Aorta (tissue), 5 donors: ENCODE data around the gene PTPN6. TPM values are rescaled to one million over a fixed set of nuclear protein-coding genes. Genes with fewer than 3 reads are reported as not detected.

Source experiments
- ATAC-seq: fragments of 200-7000 bp; cut with Tn5 transposase; one replicate; pipeline ENCODE4 v1.9.1; 2022; ENCODE audit warnings: moderate library complexity; ENCODE audit not compliant: low FRiP score
- DNase-seq, 2 donors: peaks; one replicate each; pipeline ENCODE4 v3.0.0-alpha.2; 2020
- H3K27ac ChIP-seq, 2 donors: one replicate each; pipeline ENCODE4 v1.5.1; 2013; ENCODE audit warnings: low read length in 2 of 2, mild to moderate bottlenecking in 2 of 2, moderate library complexity in 2 of 2, control low read depth in 1 of 2, inconsistent platforms in 1 of 2, low read depth in 1 of 2
- H3K27me3 ChIP-seq, 2 donors: one replicate each; pipeline ENCODE4 v1.6.1; 2013; ENCODE audit warnings: control low read depth in 1 of 2, low read length in 1 of 2, mild to moderate bottlenecking in 1 of 2, moderate library complexity in 1 of 2; ENCODE audit not compliant: insufficient read depth in 2 of 2, control insufficient read depth in 1 of 2
- H3K36me3 ChIP-seq, 2 donors: one replicate each; pipeline ENCODE4 v1.6.1; 2013; ENCODE audit warnings: control low read depth in 1 of 2, low read length in 1 of 2, mild to moderate bottlenecking in 1 of 2; ENCODE audit not compliant: insufficient read depth in 2 of 2, control insufficient read depth in 1 of 2
- H3K4me1 ChIP-seq, 2 donors: one replicate each; pipeline ENCODE4 v1.6.1; 2013; ENCODE audit warnings: low read length in 2 of 2, control low read depth in 1 of 2, mild to moderate bottlenecking in 1 of 2, moderate library complexity in 1 of 2; ENCODE audit not compliant: insufficient read depth in 2 of 2, control insufficient read depth in 1 of 2
- H3K4me3 ChIP-seq, 2 donors: one replicate each; pipeline ENCODE4 v1.5.1; 2013; ENCODE audit warnings: low read length in 2 of 2, control low read depth in 1 of 2, mild to moderate bottlenecking in 1 of 2
- H3K9me3 ChIP-seq: one replicate; pipeline ENCODE4 v1.6.1; 2013; ENCODE audit warnings: mild to moderate bottlenecking, low read length; ENCODE audit not compliant: control insufficient read depth
- whole genome bisulfite sequencing, 2 donors: extraction: QIAGEN DNeasy Blood & Tissue Kit; methylation state at CpG; one replicate each; pipeline ENCODE4 v1.1.7; 2013; 5-methylcytosine and 5-hydroxymethylcytosine counted together
- intact Hi-C, 2 donors: fragments of 100-400 bp; cut with DNase I; formaldehyde crosslinking; loops; one replicate each; pipeline versions ENCODE4 v1.14.2 to v1.15.0; 2022
- polyA plus RNA-seq, 2 donors: library from polyadenylated mRNA; stranded (reverse); fragments of 200-250 nt; gene quantifications; one replicate each; pipeline ENCODE4 v1.2.3, GENCODE V29; 2013
- total RNA-seq, 2 donors: library from RNA; stranded (reverse); fragmentation: NEBNext Ultra II Directional; extraction: Animal tissue kit (Norgen Biotek cat#: 25700); gene quantifications; one replicate each; pipeline ENCODE4 v1.2.1, GENCODE V29; 2021
- donor health status: healthy with polysubstance abuse.
- donor health status: Bipolar disorder and iron deficiency.
- donor health status: DM: no; HTN: no; CAD: no.
- donor health status: DM: no; HTN: no; CAD: no.
- donor health status: DM: yes; HTN: yes; CAD: no.

PTPN6 gene
- total and polyA plus RNA-seq, 4 donors: 10.1 to 42.3 (median 27.7) TPM

- Histone ChIP-seq H3K27ac (peak overlapping the region in 1 of 2 donors; percentile 82), H3K36me3 (peaks cover 0 to 3% of the 10 kb centered on the region in 2 donors), H3K9me3 (no peaks in the 10 kb centered on the region), H3K4me1 (no peaks in the 10 kb centered on the region), H3K4me3 (peak overlapping the region in 1 of 2 donors; percentile 70), H3K27me3 (peaks cover 0 to 4% of the 10 kb centered on the region in 2 donors)
- 0% methylated on average over 13 of the region's 13 CpGs for WGBS, 2 donors
- intact Hi-C loops: loop anchor here in 1 of 2 donors (5.0 kb wide), 1 partner anchor 76 kb away; the partner anchor contains the start of gene TPI1
- ATAC-seq (peak; percentile 81), DNase-seq (peak; percentile 85 to 90)
Measured at GRCh38 chr12:6943389-6943721, 7.8 kb upstream of the PTPN6 start.

GRCh38 chr12:6943722-6944380 lies 7.3 kb upstream of the PTPN6 start, which contains the start of the genes C12orf57 and RNU7-1:
Gene C12orf57 (plus strand): TSS chr12:6944022. CDS start chr12:6944122, 100 bp downstream.
Gene RNU7-1 (plus strand): TSS chr12:6943816.
- ATAC-seq (peak; percentile 83), DNase-seq (peak; percentile 82 to 92)
- peaks cover 0 to 4% of the 10 kb centered on the region in 2 donors for H3K27me3 ChIP-seq
- intact Hi-C loops: loop anchor here (2.0 to 5.0 kb wide), 2 partner anchors 77 to 165 kb away; partner anchors contain the start of genes C1RL (in 1 of the 2) and TPI1 (in 1 of the 2)
- WGBS, 2 donors: 0% methylated on average over 31 of the region's 31 CpGs
- no peaks in the 10 kb centered on the region for H3K4me1 ChIP-seq
- H3K36me3 ChIP-seq: peaks cover 0 to 3% of the 10 kb centered on the region in 2 donors
- no peaks in the 10 kb centered on the region for H3K9me3 ChIP-seq
- H3K4me3 ChIP-seq: peak within 1 kb of the TSS; percentile 34 to 70
- peak within 1 kb of the TSS; percentile 93 to 99 for H3K27ac ChIP-seq

- Histone ChIP-seq H3K36me3 (peaks cover 0 to 3% of the 10 kb centered on the region in 2 donors), H3K27ac (peak overlapping the region; percentile 93 to 99), H3K9me3 (no peaks in the 10 kb centered on the region), H3K4me1 (no peaks in the 10 kb centered on the region), H3K4me3 (peak overlapping the region; percentile 34 to 70), H3K27me3 (peaks cover 0 to 4% of the 10 kb centered on the region in 2 donors)
- ATAC-seq: peak; percentile 90
- 1% methylated on average over 48 of the region's 48 CpGs for WGBS, 2 donors
- peak; percentile 96 to 97 for DNase-seq
- intact Hi-C loops: loop anchor here (2.0 to 5.0 kb wide), 3 partner anchors 77 to 168 kb away; partner anchors contain the start of genes C1RL (in 1 of the 2) and TPI1 (in 1 of the 2)
Measured at GRCh38 chr12:6944381-6945186, 6.6 kb upstream of the PTPN6 start.

GRCh38 chr12:6945613-6946012 lies 5.5 kb upstream of the PTPN6 start:
- H3K4me3 ChIP-seq: no peak overlapping the region

GRCh38 chr12:6946033-6946919 lies 4.9 kb upstream of the PTPN6 start:
- Histone ChIP-seq H3K27ac (no peak overlapping the region), H3K4me3 (no peak overlapping the region), H3K36me3 (no peaks in the 10 kb centered on the region), H3K27me3 (peaks cover 0 to 4% of the 10 kb centered on the region in 2 donors), H3K4me1 (no peaks in the 10 kb centered on the region), H3K9me3 (no peaks in the 10 kb centered on the region)
- DNase-seq: no peak
- intact Hi-C loops: loop anchor here in 1 of 2 donors (5.0 kb wide), 1 partner anchor 166 kb away; no protein-coding TSS in a partner anchor
- ATAC-seq: no peak
- WGBS, 2 donors: 43% methylated on average over 32 of the region's 32 CpGs

More at GRCh38 chr12:6945613-6946012, 5.5 kb upstream of the PTPN6 start:
- DNase-seq (no peak), ATAC-seq (no peak)
- H3K36me3 ChIP-seq: peaks cover 0 to 2% of the 10 kb centered on the region in 2 donors
- no peaks in the 10 kb centered on the region for H3K4me1 ChIP-seq
- H3K9me3 ChIP-seq: no peaks in the 10 kb centered on the region
- intact Hi-C loops: loop anchor here (2.0 to 5.0 kb wide), 2 partner anchors 163 to 167 kb away; partner anchors contain the start of gene C1RL (in 1 of the 2)
- H3K27ac ChIP-seq: no peak overlapping the region
- 81 to 84% methylated on average over 11 of the region's 11 CpGs for WGBS, 2 donors
- peaks cover 0 to 4% of the 10 kb centered on the region in 2 donors for H3K27me3 ChIP-seq

- peak in 1 of 2 donors; percentile 71 for DNase-seq
- H3K4me1 ChIP-seq: no peaks in the 10 kb centered on the region
- H3K36me3 ChIP-seq: no peaks in the 10 kb centered on the region
- H3K9me3 ChIP-seq: no peaks in the 10 kb centered on the region
- WGBS, 2 donors: 72 to 74% methylated on average over 8 of the region's 8 CpGs
- no peak for ATAC-seq
- H3K4me3 ChIP-seq: no peak overlapping the region
- peaks cover 0 to 4% of the 10 kb centered on the region in 2 donors for H3K27me3 ChIP-seq
- H3K27ac ChIP-seq: no peak overlapping the region
- intact Hi-C loops: loop anchor here in 1 of 2 donors (5.0 kb wide), 1 partner anchor 165 kb away; no protein-coding TSS in a partner anchor
Measured at GRCh38 chr12:6946920-6947374, 4.2 kb upstream of the PTPN6 start.

- no peaks in the 10 kb centered on the region for H3K36me3 ChIP-seq
- H3K4me3 ChIP-seq: no peak overlapping the region
- ATAC-seq (no peak), DNase-seq (peak; percentile 32 to 39)
- WGBS, 2 donors: 79 to 83% methylated on average over 8 of the region's 8 CpGs
- no peaks in the 10 kb centered on the region for H3K9me3 ChIP-seq
- peaks cover 0 to 4% of the 10 kb centered on the region in 2 donors for H3K27me3 ChIP-seq
- intact Hi-C loops: loop anchor here in 1 of 2 donors (5.0 kb wide), 1 partner anchor 165 kb away; no protein-coding TSS in a partner anchor
- H3K4me1 ChIP-seq: no peaks in the 10 kb centered on the region
- H3K27ac ChIP-seq: no peak overlapping the region
Measured at GRCh38 chr12:6947615-6948014, 3.5 kb upstream of the PTPN6 start.
